ENCODE results near the gene NEO1.

NEO1 gene

GRCh38 chr15:73081321-73081958, 29.2 kb downstream of the NEO1 start:
- DNase-seq: no peak

- no peak for DNase-seq
Measured at GRCh38 chr15:73082812-73083211, 30.5 kb downstream of the NEO1 start.

DNA sequence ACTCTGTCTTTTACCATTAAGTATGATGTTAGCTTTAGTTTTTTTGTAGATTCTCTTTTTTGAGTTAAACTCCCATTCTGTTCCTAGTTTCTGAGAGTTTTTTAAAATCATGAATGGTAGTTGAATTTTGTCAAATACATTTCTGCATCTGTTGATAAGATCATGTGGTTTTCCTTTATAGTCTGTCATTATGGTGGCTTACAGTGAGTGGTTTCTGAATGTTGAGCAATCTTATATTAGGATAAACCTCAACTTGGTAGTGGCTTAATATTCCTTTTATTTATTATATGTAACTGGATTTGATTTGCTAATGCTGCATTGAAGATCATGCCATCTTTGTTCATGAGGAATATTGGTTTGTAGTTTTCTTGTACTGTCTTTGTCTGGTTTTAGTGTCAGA, 34.8 kb downstream of the NEO1 start:
- no peak for DNase-seq

DNA sequence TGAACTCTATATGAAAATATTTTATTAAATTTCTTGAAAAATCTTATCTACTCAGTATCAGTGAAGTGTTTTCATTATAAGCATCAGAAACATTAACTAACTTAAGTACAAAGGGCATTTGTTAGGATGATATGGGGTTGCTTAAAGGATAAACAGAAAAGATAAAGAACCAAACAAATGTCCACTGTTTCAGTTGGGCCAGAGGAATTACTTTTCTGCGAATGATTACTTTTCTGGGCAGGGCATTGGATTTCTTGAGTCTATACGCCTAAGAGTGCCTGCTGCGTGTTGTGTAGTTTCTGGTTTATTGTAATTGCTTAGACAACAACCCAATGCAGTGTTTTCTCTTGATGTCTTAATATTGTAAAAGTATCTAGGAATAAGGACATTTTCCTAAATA, 52.8 kb downstream of the NEO1 start:
- no peak for DNase-seq

GRCh38 chr15:73108676-73109075, 56.4 kb downstream of the NEO1 start:
- no peak for DNase-seq

DNA sequence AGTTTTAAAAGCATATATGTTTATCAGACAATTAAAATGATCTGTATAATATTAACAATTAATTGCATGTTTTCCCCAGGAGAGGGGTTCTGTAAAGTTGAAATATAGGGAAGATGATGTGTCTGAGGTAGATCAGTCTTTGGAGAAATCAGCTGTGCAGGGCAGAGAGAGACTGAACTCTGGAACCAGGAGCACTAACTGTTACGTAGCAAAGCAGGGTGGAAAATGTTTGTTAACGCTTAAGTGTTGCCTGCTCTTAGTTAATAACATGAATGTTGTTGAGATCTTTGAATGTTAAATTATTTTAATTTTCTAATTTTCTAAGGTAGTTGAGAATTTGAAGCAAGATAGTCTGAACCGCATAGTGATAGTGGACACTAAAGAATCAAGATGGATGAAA, 57.5 kb downstream of the NEO1 start:
- DNase-seq: no peak

- DNase-seq: no peak
Measured at GRCh38 chr15:73110201-73110600, 57.9 kb downstream of the NEO1 start.

DNA sequence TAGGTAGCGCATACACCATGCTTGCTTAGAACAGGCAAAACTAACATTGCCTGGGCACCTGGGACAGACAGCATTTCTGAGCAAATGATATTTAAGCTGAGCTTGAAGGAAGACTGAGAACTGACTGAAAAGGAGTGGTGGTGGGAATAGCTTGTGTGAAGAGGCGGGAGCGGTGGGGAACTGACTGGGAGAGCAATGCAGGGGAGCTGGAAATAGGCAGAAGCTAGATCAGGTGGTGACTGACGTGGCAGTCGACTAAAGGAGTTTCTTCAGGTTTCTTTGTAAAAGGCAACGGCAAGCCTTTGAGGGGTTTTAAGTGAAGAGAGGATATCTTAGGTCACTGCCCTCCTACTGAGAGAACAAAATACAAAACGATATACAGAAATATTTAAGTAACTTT, 61.8 kb downstream of the NEO1 start:
- DNase-seq: no peak

- DNase-seq: no peak
Measured at GRCh38 chr15:73116164-73116563, 63.9 kb downstream of the NEO1 start.

DNA sequence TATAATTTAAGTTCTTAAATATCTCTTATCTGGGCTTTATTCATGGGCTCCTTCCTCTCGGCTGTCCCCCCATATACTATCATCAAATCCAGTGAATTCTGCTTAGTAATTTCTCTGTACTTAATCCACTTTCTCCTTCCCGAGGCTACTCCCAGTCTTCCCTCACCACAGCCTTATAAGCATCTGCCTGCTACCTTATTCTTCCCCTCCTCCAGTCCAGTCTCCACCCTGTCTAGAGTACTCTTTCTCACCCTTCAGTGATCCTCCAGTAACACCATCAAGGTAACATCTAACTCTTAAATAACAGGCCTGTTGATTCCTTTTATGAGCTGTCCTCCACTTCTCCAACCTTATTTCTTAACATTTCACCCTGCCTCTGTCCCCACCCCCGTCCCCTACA, 65.8 kb downstream of the NEO1 start:
- no peak for DNase-seq

- no peak for DNase-seq
Measured at GRCh38 chr15:73119478-73119877, 67.2 kb downstream of the NEO1 start.

GRCh38 chr15:73120269-73120668, 68.0 kb downstream of the NEO1 start:
- no peak for DNase-seq

GRCh38 chr15:73125219-73125618, 73.0 kb downstream of the NEO1 start:
- no peak for DNase-seq

DNA sequence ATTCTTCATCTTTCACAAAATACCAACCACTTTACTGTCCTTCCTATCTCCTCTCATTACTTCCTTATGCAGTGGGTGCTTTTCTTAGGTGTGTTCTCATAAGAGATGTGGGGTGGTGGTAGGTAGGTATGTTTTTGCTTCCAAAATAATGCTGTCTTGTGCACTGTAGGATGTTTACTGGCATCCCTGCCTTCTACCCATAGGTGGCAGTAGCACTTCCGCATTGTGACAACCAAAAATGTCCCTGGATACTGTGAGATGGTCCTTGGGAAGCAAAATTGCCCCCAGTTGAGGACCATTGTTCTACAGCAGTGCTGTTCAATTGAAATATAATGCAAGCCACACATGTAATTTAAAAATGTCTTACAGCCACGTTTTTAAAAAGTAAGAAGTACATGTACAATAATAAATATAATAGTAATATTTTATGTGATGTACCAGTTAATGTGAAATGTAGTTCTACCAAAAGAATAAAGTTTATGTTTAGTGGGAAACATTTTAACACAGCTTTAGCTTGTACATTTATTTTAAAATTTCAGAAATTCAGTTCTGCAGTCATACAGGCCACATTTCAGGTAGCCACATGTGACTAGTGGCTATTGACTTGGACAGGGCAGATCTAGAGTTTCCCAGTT, 75.2 kb downstream of the NEO1 start:
- DNase-seq: peak; percentile 40

DNA sequence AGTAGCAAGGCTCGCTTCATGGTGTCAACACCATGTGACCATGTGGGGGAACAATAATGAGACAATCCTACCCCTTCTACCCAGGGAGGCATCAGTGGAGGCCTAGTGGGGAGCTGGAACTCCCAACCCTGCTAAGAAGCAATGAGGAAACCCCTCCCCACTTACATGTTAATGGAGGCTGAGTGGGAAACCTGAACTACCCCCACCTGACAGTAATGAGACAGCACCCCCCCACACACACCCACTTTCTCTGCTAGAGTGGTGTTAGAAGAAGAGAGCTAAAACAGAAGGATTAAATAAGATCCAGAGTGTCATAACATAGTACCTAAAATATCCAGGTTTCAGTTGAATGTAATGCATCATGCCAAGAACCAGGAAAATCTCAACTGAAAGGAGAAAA, 78.6 kb downstream of the NEO1 start:
- DNase-seq: no peak

GRCh38 chr15:73134196-73134595, 81.9 kb downstream of the NEO1 start:
- no peak for DNase-seq

DNA sequence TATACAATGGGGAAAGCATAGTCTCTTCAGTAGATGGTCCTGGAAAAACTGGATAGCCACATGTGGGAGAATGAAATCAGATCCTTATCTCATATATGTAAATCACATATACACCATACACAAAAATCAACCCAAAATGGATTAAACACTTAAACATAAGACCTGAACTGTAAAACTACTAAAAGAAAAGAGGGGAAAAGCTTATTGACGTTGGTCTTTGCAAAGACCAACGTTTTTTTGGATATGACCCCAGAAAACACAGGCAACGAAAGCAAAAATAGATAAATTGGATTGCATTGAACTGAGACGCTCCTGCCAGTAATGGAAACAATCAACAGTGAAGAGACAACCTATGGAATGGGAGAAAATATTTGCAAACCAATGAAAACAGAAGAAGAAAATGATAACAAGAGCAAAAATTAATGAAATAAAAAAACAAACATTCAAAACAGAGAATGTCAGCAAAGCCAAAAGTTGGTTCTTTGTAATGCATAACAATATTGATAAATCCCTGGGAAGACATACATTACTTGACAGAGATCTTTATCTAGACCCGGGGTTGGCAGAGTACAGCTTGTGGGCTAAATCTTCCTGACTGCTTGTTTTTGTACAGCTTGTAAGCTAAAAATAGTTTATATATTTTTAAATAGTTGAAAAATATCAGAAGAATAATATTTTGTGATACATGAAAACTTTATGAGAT, 86.9 kb downstream of the NEO1 start:
- DNase-seq: no peak

DNA sequence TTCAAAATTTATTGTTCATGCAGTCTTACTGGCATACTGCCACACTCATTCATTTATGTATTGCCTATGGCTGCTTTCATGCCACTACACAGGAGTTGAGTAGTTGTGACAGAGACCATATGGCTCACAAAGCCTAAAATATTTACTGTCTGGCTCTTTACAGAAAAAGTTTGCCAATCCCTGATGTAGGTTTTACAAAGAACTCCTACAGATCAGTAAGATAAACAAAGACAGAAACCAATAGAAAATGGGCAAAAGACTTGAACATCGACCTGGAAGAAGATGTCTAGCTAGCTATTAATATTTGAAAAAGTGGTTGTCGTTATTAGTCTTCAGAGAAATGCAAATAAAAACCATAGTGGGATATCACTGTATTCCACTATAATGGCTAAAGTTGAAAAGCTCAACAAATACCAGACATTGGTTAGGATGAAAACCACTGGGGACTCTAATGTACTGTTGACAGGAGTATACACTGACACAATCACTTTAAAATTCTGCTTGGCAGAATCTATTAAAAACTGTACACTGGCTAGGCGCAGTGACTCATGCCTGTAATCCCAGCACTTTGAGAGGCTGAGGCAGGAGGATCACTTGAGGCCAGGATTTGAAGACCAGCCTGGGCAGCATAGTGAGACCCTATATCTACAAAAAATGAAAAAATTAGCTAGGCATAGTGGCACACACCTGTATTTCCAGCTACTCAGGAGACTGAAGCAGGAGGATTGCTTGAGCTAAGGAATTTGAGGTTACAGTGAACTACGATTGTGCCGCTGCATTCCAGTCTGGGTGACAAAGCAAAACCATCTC, 87.7 kb downstream of the NEO1 start:
- DNase-seq: no peak

DNA sequence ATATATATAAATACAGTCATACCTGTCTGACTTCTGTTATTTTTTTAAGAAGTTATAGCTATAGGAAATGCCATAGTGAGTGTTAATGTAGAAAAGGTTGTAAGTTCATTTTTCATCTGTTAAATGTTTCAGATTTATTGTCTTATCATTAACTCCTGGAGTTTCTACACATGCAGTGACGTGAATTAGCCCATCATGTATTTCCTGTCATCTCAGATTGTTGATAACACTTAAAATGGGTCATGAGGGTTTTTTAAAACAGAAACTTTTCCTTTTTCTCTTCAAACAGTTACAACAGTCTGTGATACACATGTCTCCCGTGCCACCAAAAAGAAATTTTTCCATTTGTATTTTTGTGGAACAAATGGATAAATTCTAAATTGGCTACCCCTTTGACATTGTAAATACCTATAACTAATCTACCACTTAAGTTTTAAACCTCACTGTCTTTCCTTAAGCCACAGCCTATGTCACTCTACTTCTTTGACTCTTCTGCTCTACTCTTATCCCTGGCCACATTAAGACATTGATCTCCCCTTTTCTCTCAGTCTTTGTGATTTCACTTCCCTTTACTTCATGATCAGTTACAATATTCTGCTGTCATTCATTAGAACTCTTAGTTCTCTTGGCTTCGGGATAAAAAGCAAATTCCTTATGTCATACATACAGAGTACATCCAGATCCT, 89.1 kb downstream of the NEO1 start:
- no peak for DNase-seq

DNA sequence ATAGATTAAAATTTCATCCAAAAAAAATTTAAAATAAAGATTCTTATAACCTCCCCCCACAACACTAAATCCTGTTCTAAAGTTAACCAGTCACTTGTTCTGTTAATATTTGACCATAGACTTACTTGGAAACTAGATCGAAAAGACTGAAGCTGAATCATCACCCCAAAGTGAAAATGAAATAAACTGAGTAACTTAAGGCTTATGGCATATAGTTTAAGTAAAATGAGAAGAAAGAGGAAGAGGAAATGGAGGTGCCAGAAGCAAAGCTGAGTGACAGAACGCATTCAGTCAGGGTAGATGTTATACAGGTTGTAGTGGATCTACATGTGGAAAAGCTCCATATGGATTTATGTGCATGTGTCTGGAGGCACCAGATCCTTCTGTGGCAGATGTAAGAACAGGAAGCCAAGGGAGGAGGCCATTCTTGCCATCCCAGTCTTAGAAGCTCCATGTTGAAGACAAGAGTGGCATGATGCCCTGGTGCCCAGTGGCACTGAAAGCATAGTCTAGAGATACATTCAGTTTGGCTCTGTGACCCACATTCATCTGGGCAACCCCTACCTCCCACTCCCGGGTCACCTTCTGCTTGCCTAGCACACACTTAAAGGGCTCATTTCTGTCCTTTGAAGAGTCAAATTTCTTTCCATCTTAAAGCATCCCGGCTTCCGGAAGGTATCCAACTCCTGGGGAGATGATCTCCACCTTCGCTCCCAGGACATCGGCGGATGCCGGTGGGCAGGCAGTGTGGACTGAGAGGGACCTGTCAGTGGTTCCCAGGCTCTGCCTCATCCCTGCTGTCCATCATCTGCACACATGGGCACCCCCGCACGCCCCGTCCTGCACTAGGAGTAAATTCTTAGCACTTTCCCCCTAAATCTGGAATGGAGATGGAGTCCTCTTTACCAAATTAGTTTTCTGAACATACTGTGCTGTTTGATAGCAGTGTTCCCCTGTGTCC, 90.8 kb downstream of the NEO1 start:
- DNase-seq: peak; percentile 14

DNA sequence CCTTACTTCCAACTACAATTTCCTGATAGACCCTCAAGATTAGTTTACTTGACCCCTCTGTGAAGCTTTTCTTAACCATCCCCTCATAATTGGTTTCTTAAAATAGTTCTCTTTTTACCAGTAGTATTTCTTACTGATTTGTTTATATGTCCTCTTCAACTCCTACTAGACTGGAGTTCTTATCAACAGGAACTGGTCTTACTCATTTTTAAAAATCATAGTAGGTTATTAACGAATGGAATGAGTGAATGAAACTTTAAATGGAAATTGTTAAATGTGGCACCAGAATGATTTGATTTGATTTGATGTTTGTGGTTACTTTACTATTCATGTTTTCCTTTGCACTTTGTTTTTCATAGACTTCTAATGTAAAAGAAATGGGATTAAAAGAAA, 91.5 kb downstream of the NEO1 start:
- DNase-seq: no peak

DNA sequence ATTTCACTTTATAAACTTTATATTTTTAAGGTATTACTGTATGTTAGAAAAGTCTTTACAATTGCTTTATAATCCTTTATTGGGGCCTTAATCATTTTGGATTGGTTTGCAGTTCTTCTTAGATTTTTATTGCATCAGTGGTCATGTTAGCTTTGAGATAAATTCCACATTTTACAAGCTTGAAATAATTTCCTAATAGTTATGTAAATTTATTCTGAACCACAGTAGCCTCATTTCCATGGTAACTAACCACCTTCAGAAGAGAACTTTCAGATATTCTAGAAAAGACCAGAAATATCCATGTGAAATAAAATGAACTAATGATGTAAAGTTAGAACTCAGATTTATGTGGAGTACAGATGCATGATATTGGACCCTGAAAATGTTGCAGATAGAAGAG, 94.2 kb downstream of the NEO1 start:
- DNase-seq: no peak
